ENCODE data around the gene PIPOX. TPM values are rescaled to one million over a fixed set of nuclear protein-coding genes. Genes with fewer than 3 reads are reported as not detected.

Gene PIPOX
- total and polyA plus RNA-seq, 2 of the 8 experiments (the other 6 are each of a cell fraction or from before 2014, with no cell fraction given), result 57.2 to 99.6 TPM

GRCh38 chr17:29019475-29020181 lies 23.3 kb upstream of the PIPOX start:
- Histone ChIP-seq H3K27ac (ENCODE audit: low read depth, low read length) (no peak overlapping the region), H3K79me1 (ENCODE audit: low read depth, low read length) (no peaks in the 10 kb centered on the region), H2BK5ac (ENCODE audit: low read depth, low read length) (peak overlapping the region; percentile 50; the same call in 1 of the 2 replicates), H4K5ac (ENCODE audit: insufficient read length, low read depth, low read length) (no peak overlapping the region), H2BK120ac (replicated peaks; ENCODE audit: low read depth, low read length) (peak overlapping the region; percentile 91), H3K23me2 (ENCODE audit: low read depth, low read length) (no peaks in the 10 kb centered on the region), H3K4me3 (ENCODE audit: extremely low read depth in 1 of 4, insufficient read depth in 2 of 4, low read depth in 3 of 4, low read length in 4 of 4) (peak overlapping the region in 2 of 4 experiments; percentile 23 to 45; a peak in 4 of 8 replicates), H3K4ac (replicated peaks; ENCODE audit: insufficient read length, low read depth, low read length) (peak overlapping the region; percentile 16), H3K9ac (replicated peaks in 1 of 4; ENCODE audit: extremely low read depth in 1 of 4, low read depth in 3 of 4, low read length in 3 of 4) (no peak overlapping the region), H2AK5ac (ENCODE audit: low read depth, low read length) (no peak overlapping the region), H2BK12ac (ENCODE audit: low read depth, low read length) (no peak overlapping the region; the same call in 1 of the 2 replicates), H3K14ac (ENCODE audit: insufficient read length) (no peak overlapping the region), H3K27me3 (replicated peaks in 1 of 4; ENCODE audit: control insufficient read depth in 3 of 4, extremely low read depth in 1 of 4, insufficient read depth in 3 of 4, low read length in 3 of 4) (peaks cover 0 to 3% (median 0%) of the 10 kb centered on the region in 4 experiments; a peak in 3 of 7 replicates), H3K18ac (ENCODE audit: extremely low read depth, low read length) (peak overlapping the region; percentile 41; the same call in 1 of the 2 replicates), H3K36me3 (ENCODE audit: control insufficient read depth in 2 of 4, insufficient read depth in 4 of 4, low read length in 3 of 4) (no peaks in the 10 kb centered on the region), H2AFZ (ENCODE audit: low read length) (no peak overlapping the region), H3K4me2 (ENCODE audit: insufficient read depth in 1 of 2, low read depth in 2 of 2, low read length in 2 of 2) (peak overlapping the region; percentile 36 to 59), H4K8ac (ENCODE audit: extremely low read depth, insufficient read depth, low read length) (peak overlapping the region; percentile 52), H2BK20ac (ENCODE audit: low read length) (0 out of 2 replicates have a peak overlapping the region, but pooled peaks have one; percentile 51), H4K91ac (replicated peaks; ENCODE audit: insufficient read length, low read length) (peak overlapping the region; percentile 37), H2BK15ac (ENCODE audit: low read length) (no peak overlapping the region), H3K4me1 (replicated peaks in 1 of 4; ENCODE audit: control insufficient read depth in 3 of 4, insufficient read depth in 4 of 4, low read length in 3 of 4) (peaks cover 20 to 37% (median 32%) of the 10 kb centered on the region in 4 experiments), H3K56ac (replicated peaks; ENCODE audit: insufficient read length, low read depth, low read length) (no peak overlapping the region), H3K9me3 (ENCODE audit: insufficient read depth in 2 of 2, low read depth in 1 of 2, low read length in 1 of 2) (no peaks in the 10 kb centered on the region), H4K20me1 (replicated peaks in 1 of 2; ENCODE audit: control insufficient read depth in 1 of 2, insufficient read depth in 2 of 2, low read length in 2 of 2) (no peaks in the 10 kb centered on the region), H3K23ac (ENCODE audit: insufficient read length) (no peak overlapping the region), H3K79me2 (ENCODE audit: control insufficient read depth in 1 of 2, insufficient read depth in 2 of 2, low read length in 2 of 2) (no peaks in the 10 kb centered on the region)
- DNase-seq (ENCODE audit: low read depth in 1 of 2, low spot score in 2 of 2) (peak in 1 of 2 experiments; percentile 72), FAIRE-seq (no peak)
- POLR2A ChIA-PET (ENCODE audit: partially characterized antibody), result interaction anchor here (0.9 to 4.7 kb wide), 21 partner anchors 10 to 71 kb away, joined by 3 to 47 read pairs (median 4); partner anchors contain the start of genes PHF12, PIPOX and SEZ6
- 15% methylated on average over 37 of the region's 39 CpGs; no CpG with 5 or more reads in 1 of the 2 experiments for WGBS, 2 experiments (ENCODE audit: extremely low coverage in 1 of 2, insufficient coverage in 1 of 2, insufficient read length in 1 of 2, insufficient replicate concordance in 2 of 2, low coverage in 1 of 2, low lambda C conversion rate in 2 of 2, missing lambda C conversion rate in 1 of 2)
- CTCF ChIA-PET (ENCODE audit: partially characterized antibody), result interaction anchor here (0.7 to 9.0 kb wide), 22 partner anchors 10 to 237 kb away, joined by 3 to 105 read pairs (median 4); partner anchors contain the start of gene SEZ6
- no peak for TF ChIP-seq USF2 (IDR thresholded peaks at IDR 0.05; ENCODE audit: low read length)
- TF ChIP-seq CREB1 (IDR thresholded peaks at IDR 0.05), result no peak
- TF ChIP-seq EGR1 (IDR thresholded peaks at IDR 0.05; ENCODE audit: borderline replicate concordance, low read depth, low read length), result no peak
- peak; percentile 46 for TF ChIP-seq ASH2L (IDR thresholded peaks at IDR 0.05; ENCODE audit: low read length)
